DOHH2 (cell line): ENCODE results near the gene CD14.
A peak's percentile ranks its signal among the peaks of the same experiment; 100 is the strongest.

Experiments used
- H3F3A ChIP-seq: fragments of 200-600 bp; sonication (generic), shearing (Covaris generic); 2 replicates; pipeline ENCODE4 v1.6.0; 2016; ENCODE audit warnings: antibody characterized with exemption, mild to moderate bottlenecking; ENCODE audit not compliant: control insufficient read depth, insufficient read depth
- H3K27ac ChIP-seq: fragments of 200-600 bp; sonication (generic); 2 replicates; pipeline ENCODE4 v1.5.1; 2014; ENCODE audit warnings: low read depth, mild to moderate bottlenecking, low read length, moderate library complexity
- H3K27me3 ChIP-seq: fragments of 200-600 bp; sonication (generic); 2 replicates; pipeline ENCODE4 v1.6.1; 2014; ENCODE audit warnings: mild to moderate bottlenecking, low read length, mixed read lengths; ENCODE audit not compliant: control insufficient read depth
- H3K36me3 ChIP-seq: fragments of 200-600 bp; sonication (generic); 2 replicates; pipeline ENCODE4 v1.6.1; 2014; ENCODE audit warnings: mild to moderate bottlenecking, low read length, moderate library complexity, mixed read lengths; ENCODE audit not compliant: control insufficient read depth
- H3K4me1 ChIP-seq: fragments of 200-600 bp; sonication (generic); 2 replicates; pipeline ENCODE4 v1.6.1; 2014; ENCODE audit warnings: mild to moderate bottlenecking, low read length, mixed read lengths; ENCODE audit not compliant: control insufficient read depth
- H3K4me2 ChIP-seq: fragments of 200-600 bp; sonication (generic); 2 replicates; pipeline ENCODE4 v1.6.0; 2014; ENCODE audit warnings: mild to moderate bottlenecking, low read length, moderate library complexity
- H3K4me3 ChIP-seq: fragments of 200-600 bp; sonication (generic); 2 replicates; pipeline ENCODE4 v1.5.1; 2014; ENCODE audit warnings: mild to moderate bottlenecking, low read length, mixed read lengths
- H3K79me2 ChIP-seq: fragments of 200-600 bp; sonication (generic); 2 replicates; pipeline ENCODE4 v1.6.1; 2014; ENCODE audit warnings: mild to moderate bottlenecking, low read length, mixed read lengths; ENCODE audit not compliant: control insufficient read depth
- H3K9me2 ChIP-seq: fragments of 200-600 bp; sonication (generic); replicated peaks from 2 replicates; pipeline ENCODE4 v1.6.1; 2014; ENCODE audit warnings: mild to moderate bottlenecking, low read length, mixed read lengths; ENCODE audit not compliant: control insufficient read depth
- H3K9me3 ChIP-seq: fragments of 200-600 bp; sonication (generic); 2 replicates; pipeline ENCODE4 v1.6.1; 2014; ENCODE audit warnings: antibody characterized with exemption, low read length, mixed read lengths; ENCODE audit not compliant: control insufficient read depth, insufficient read depth
- H4K20me1 ChIP-seq: fragments of 200-600 bp; sonication (generic); 2 replicates; pipeline ENCODE4 v1.6.0; 2014; ENCODE audit warnings: low read depth, mild to moderate bottlenecking, antibody characterized with exemption, low read length, moderate library complexity; ENCODE audit not compliant: control insufficient read depth, insufficient read depth
- EZH2phosphoT487 ChIP-seq: fragments of 200-600 bp; sonication (generic); IDR thresholded peaks from 2 replicates; pipeline ENCODE4 v1.6.1; 2017; ENCODE audit warnings: borderline replicate concordance, mild to moderate bottlenecking, antibody characterized with exemption, low read length, moderate library complexity, mixed read lengths
- TF ChIP-seq, protein P1 (sequence below): fragments of 200-600 bp; sonication (generic); IDR thresholded peaks from one replicate; pipeline ENCODE4 v1.5.1; 2014; ENCODE audit warnings: antibody characterized with exemption, mild to moderate bottlenecking, low read depth, low read length; ENCODE audit not compliant: poor library complexity, severe bottlenecking

Gene CD14

DNA sequence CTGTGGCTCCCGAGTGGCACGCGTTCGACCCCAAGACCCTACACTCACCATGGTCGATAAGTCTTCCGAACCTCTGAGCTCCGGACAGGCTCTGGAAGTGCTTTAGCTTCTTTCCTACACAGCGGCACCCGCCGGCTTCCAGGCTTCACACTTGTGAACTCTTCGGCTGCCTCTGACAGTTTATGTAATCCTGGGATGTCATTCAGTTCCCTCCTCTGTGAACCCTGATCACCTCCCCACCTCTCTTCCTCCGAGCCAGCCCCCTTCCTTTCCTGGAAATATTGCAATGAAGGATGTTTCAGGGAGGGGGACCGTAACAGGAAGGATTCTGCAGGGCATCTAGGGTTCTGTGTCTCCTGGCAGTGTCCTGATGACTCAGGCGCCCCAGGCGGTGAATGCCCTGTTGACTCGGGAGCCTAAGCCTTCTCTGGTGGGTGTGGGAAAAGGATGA, at the start of gene CD14:
Gene CD14 (minus strand): TSS at position 155 of the 451 bp plus-strand sequence. CDS start 104 bp downstream, at position 51.
- Histone ChIP-seq H3K36me3 (no peaks in the 10 kb centered on the region), H3F3A (no peaks in the 10 kb centered on the region), H3K79me2 (no peaks in the 10 kb centered on the region), H3K4me1 (peaks cover 19% of the 10 kb centered on the region), H3K4me3 (peak within 1 kb of the TSS; percentile 44), H3K27ac (no peak within 1 kb of the TSS), H3K9me3 (no peaks in the 10 kb centered on the region), H3K27me3 (peaks cover 31% of the 10 kb centered on the region), H3K4me2 (peak within 1 kb of the TSS; percentile 74), H3K9me2 (no peaks in the 10 kb centered on the region), H4K20me1 (no peaks in the 10 kb centered on the region)
- TF ChIP-seq, protein P1, sequence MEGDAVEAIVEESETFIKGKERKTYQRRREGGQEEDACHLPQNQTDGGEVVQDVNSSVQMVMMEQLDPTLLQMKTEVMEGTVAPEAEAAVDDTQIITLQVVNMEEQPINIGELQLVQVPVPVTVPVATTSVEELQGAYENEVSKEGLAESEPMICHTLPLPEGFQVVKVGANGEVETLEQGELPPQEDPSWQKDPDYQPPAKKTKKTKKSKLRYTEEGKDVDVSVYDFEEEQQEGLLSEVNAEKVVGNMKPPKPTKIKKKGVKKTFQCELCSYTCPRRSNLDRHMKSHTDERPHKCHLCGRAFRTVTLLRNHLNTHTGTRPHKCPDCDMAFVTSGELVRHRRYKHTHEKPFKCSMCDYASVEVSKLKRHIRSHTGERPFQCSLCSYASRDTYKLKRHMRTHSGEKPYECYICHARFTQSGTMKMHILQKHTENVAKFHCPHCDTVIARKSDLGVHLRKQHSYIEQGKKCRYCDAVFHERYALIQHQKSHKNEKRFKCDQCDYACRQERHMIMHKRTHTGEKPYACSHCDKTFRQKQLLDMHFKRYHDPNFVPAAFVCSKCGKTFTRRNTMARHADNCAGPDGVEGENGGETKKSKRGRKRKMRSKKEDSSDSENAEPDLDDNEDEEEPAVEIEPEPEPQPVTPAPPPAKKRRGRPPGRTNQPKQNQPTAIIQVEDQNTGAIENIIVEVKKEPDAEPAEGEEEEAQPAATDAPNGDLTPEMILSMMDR: no peak
- TF ChIP-seq EZH2phosphoT487: no peak

DNA sequence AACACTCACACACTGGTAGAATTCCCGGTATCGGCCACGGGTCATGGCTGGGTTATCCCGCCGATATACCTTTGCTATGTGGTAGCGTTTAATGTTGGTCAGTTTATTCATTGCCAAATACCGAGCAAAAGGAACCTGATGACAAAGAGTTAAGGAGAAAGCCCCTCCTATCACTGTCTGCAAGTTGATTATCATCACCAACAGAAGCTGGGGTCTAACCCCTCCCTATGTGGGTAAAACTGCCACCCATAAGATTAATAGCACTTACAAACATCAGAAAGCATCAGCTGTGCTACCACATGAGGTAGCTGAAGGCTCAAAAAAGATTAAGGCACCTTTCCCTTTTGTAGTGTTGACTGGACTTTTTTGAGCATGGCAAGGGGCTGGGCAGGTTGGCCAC, 46.0 kb upstream of the CD14 start:
- Histone ChIP-seq H3F3A (peaks cover 7% of the 10 kb centered on the region), H3K27me3 (no peaks in the 10 kb centered on the region), H3K36me3 (peaks cover 66% of the 10 kb centered on the region), H4K20me1 (no peaks in the 10 kb centered on the region), H3K9me3 (no peaks in the 10 kb centered on the region), H3K79me2 (no peaks in the 10 kb centered on the region), H3K4me2 (no peak overlapping the region), H3K27ac (no peak overlapping the region), H3K9me2 (no peaks in the 10 kb centered on the region), H3K4me1 (no peaks in the 10 kb centered on the region), H3K4me3 (no peak overlapping the region)
- TF ChIP-seq, protein P1: no peak
- no peak for TF ChIP-seq EZH2phosphoT487

DNA sequence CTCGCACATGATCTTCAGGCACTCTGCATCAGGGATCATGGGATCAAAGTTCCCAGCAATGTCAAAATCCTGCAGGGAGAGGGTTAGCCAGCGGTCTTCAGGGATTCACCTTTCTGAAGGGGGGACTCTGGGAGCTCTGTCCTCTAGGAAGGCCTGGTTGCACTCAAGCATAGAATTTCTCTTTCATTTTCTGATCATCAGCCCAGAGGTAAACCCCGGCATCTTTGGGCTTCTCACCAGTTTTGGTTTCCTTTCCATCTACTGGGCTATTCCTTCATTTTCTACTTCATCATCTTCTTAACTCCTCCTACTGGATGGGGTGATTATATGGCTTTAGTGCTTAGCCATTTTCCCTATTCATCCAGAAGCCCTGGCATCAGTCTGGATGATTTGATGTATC, 45.0 kb upstream of the CD14 start:
- H3K9me2 ChIP-seq: no peaks in the 10 kb centered on the region
- no peaks in the 10 kb centered on the region for H3K27me3 ChIP-seq
- peaks cover 74% of the 10 kb centered on the region for H3K36me3 ChIP-seq
- no peak overlapping the region for H3K4me2 ChIP-seq
- no peak overlapping the region for H3K27ac ChIP-seq
- no peak overlapping the region for H3K4me3 ChIP-seq
- no peaks in the 10 kb centered on the region for H3K9me3 ChIP-seq
- H4K20me1 ChIP-seq: no peaks in the 10 kb centered on the region
- TF ChIP-seq, protein P1: no peak
- no peak for TF ChIP-seq EZH2phosphoT487
- H3K4me1 ChIP-seq: no peaks in the 10 kb centered on the region
- H3K79me2 ChIP-seq: no peaks in the 10 kb centered on the region
- H3F3A ChIP-seq: peaks cover 10% of the 10 kb centered on the region
